Natural killer cell (primary cell): Measurements from ENCODE around the gene CUL1. TPM values are rescaled to one million over a fixed set of nuclear protein-coding genes. Genes with fewer than 3 reads are reported as not detected.

ENCODE experiments used
- ATAC-seq, 3 donors: fragments of 150-1000 bp in 2 of 3; fragments of 200-7000 bp in 1 of 3; cut with Tn5 transposase; 1 replicate in 1 of 3; 2 replicates in 2 of 3; pipeline ENCODE4 v1.10.0; 2021; ENCODE audit warnings: mild to moderate bottlenecking in 2 of 3, moderate library complexity in 2 of 3
- DNase-seq, 2 donors: peaks; one replicate each; pipeline versions ENCODE4 v3.0.0 to v3.0.0-alpha.2; 2013 to 2021; ENCODE audit warnings: mixed read lengths in 1 of 2
- H3K27ac ChIP-seq: one replicate; pipeline ENCODE4 v1.5.1; 2013; ENCODE audit warnings: mild to moderate bottlenecking, low read length
- H3K27me3 ChIP-seq: one replicate; pipeline ENCODE4 v1.6.1; 2013; ENCODE audit warnings: low read length; ENCODE audit not compliant: control insufficient read depth, insufficient read depth
- H3K36me3 ChIP-seq: one replicate; pipeline ENCODE4 v1.6.1; 2013; ENCODE audit warnings: low read length; ENCODE audit not compliant: control insufficient read depth, insufficient read depth
- H3K4me1 ChIP-seq: one replicate; pipeline ENCODE4 v1.6.1; 2013; ENCODE audit warnings: low read length; ENCODE audit not compliant: control insufficient read depth, insufficient read depth
- H3K4me3 ChIP-seq: one replicate; pipeline ENCODE4 v1.5.1; 2013; ENCODE audit warnings: low read length
- H3K9me3 ChIP-seq: one replicate; pipeline ENCODE4 v1.6.1; 2013; ENCODE audit warnings: low read length; ENCODE audit not compliant: control insufficient read depth, insufficient read depth
- H3K27ac Mint-ChIP-seq, 2 donors: one replicate each; pipeline ENCODE4 v1.8.0; 2022; ENCODE audit warnings: mild to moderate bottlenecking in 2 of 2, mixed read lengths in 2 of 2, moderate library complexity in 1 of 2
- H3K27me3 Mint-ChIP-seq, 2 donors: one replicate each; pipeline ENCODE4 v1.8.0; 2022; ENCODE audit warnings: low read depth in 2 of 2, mixed read lengths in 2 of 2
- H3K36me3 Mint-ChIP-seq: one replicate; pipeline ENCODE4 v1.8.0; 2022; ENCODE audit warnings: mixed read lengths
- H3K4me1 Mint-ChIP-seq, 2 donors: one replicate each; pipeline ENCODE4 v1.8.0; 2022; ENCODE audit warnings: mixed read lengths in 2 of 2
- H3K4me3 Mint-ChIP-seq: one replicate; pipeline ENCODE4 v1.8.0; 2022; ENCODE audit warnings: mild to moderate bottlenecking, moderate library complexity, mixed read lengths
- H3K9me3 Mint-ChIP-seq, 2 donors: one replicate each; pipeline ENCODE4 v1.8.0; 2022; ENCODE audit warnings: mixed read lengths in 2 of 2
- CTCF ChIP-seq: fragments of 200-600 bp; IDR thresholded peaks from one replicate; pipeline ENCODE4 v1.8.0; 2022; ENCODE audit warnings: antibody characterized with exemption
- WGBS: methylation state at CpG from one replicate; pipeline ENCODE4 v1.1.7; 2013; ENCODE audit warnings: missing lambda C conversion rate; ENCODE audit not compliant: insufficient coverage; 5-methylcytosine and 5-hydroxymethylcytosine counted together
- intact Hi-C: fragments of 100-400 bp; cut with micrococcal nuclease; formaldehyde crosslinking; loops from one replicate; pipeline ENCODE4 v1.14.2; 2022
- total RNA-seq, 4 donors: library from RNA; stranded (reverse); fragments of 120-200 nt in 1 of 4; gene quantifications; one replicate each; pipeline versions ENCODE4 v1.2.3 to v1.2.4, GENCODE V29; 2013 to 2022

The CUL1 gene
- total RNA-seq, 3 donors from 2014 or later (not counting 1 experiment from before 2014, with no cell fraction given), result 37.4 to 45.1 (median 43.2) TPM

GRCh38 chr7:148723166-148723559 lies 24.5 kb downstream of the CUL1 start:
- 65% methylated on average over 2 of the region's 2 CpGs for WGBS
- Histone ChIP-seq H3K27me3 (no peaks in the 10 kb centered on the region), H3K27ac (no peak overlapping the region), H3K36me3 (no peaks in the 10 kb centered on the region), H3K4me1 (peaks cover 55% of the 10 kb centered on the region), H3K4me3 (no peak overlapping the region), H3K9me3 (no peaks in the 10 kb centered on the region)
- no peak for TF ChIP-seq CTCF
- peak overlapping the region; percentile 45 for H3K4me3 Mint-ChIP-seq
- ATAC-seq, result no peak
- H3K27me3 Mint-ChIP-seq, result no peaks in the 10 kb centered on the region
- peak overlapping the region; percentile 63 to 77 for H3K27ac Mint-ChIP-seq
- DNase-seq, result no peak
- no peaks in the 10 kb centered on the region for H3K9me3 Mint-ChIP-seq
- H3K4me1 Mint-ChIP-seq, result peaks cover 88 to 92% of the 10 kb centered on the region in 2 donors
- intact Hi-C loops, result loop anchor here (10.0 kb wide), 1 partner anchor 52 kb away; no protein-coding TSS in a partner anchor
- no peaks in the 10 kb centered on the region for H3K36me3 Mint-ChIP-seq

GRCh38 chr7:148723846-148724245 lies 25.1 kb downstream of the CUL1 start:
- 87% methylated on average over 1 of the region's 3 CpGs for WGBS
- Mint-ChIP-seq H3K4me1 (peaks cover 86 to 92% of the 10 kb centered on the region in 2 donors), H3K9me3 (no peaks in the 10 kb centered on the region), H3K4me3 (no peak overlapping the region), H3K27me3 (no peaks in the 10 kb centered on the region), H3K36me3 (no peaks in the 10 kb centered on the region), H3K27ac (peak overlapping the region in 1 of 2 donors; percentile 63)
- Histone ChIP-seq H3K27ac (no peak overlapping the region), H3K4me3 (no peak overlapping the region), H3K4me1 (peaks cover 56% of the 10 kb centered on the region), H3K27me3 (no peaks in the 10 kb centered on the region), H3K9me3 (no peaks in the 10 kb centered on the region), H3K36me3 (no peaks in the 10 kb centered on the region)
- ATAC-seq (no peak), DNase-seq (no peak)
- intact Hi-C loops, result loop anchor here (10.0 kb wide), 1 partner anchor 51 kb away; no protein-coding TSS in a partner anchor
- TF ChIP-seq CTCF, result no peak

- intact Hi-C loops, result loop anchor here (1.0 to 10.0 kb wide), 2 partner anchors 18 to 48 kb away; no protein-coding TSS in a partner anchor
- Histone ChIP-seq H3K4me3 (no peak overlapping the region), H3K27ac (no peak overlapping the region), H3K36me3 (peaks cover 9% of the 10 kb centered on the region), H3K4me1 (peaks cover 44% of the 10 kb centered on the region), H3K27me3 (no peaks in the 10 kb centered on the region), H3K9me3 (no peaks in the 10 kb centered on the region)
- Mint-ChIP-seq H3K9me3 (no peaks in the 10 kb centered on the region), H3K27ac (peak overlapping the region; percentile 45 to 67), H3K27me3 (no peaks in the 10 kb centered on the region), H3K4me3 (peak overlapping the region; percentile 45), H3K36me3 (no peaks in the 10 kb centered on the region), H3K4me1 (peaks cover 72 to 77% of the 10 kb centered on the region in 2 donors)
- DNase-seq (peak in 1 of 2 donors; percentile 16), ATAC-seq (peak in 2 of 3 donors; percentile 66 to 75)
- no peak for TF ChIP-seq CTCF
- 12% methylated on average over 1 of the region's 2 CpGs for WGBS
Measured at GRCh38 chr7:148726385-148726784, 27.7 kb downstream of the CUL1 start.
